AG09319 (cell line): ENCODE measurements around the gene OR51B6.
"Not testable (repeated sequence)": the region's sequence is repeated elsewhere in the genome, so short reads cannot be mapped to it uniquely, and the experiment has no call there.

Experiments
- DNase-seq: peaks from one replicate; pipeline ENCODE4 v3.0.0-alpha.2; 2010; ENCODE audit warnings: low read depth; ENCODE audit errors: extremely low read depth
- CTCF ChIP-seq: IDR thresholded peaks from 2 replicates; pipeline ENCODE4 v1.5.1; 2011; ENCODE audit warnings: low read depth, mild to moderate bottlenecking, inconsistent platforms, low read length, moderate library complexity

The OR51B6 gene

GRCh38 chr11:5317292-5317691, 34.0 kb upstream of the OR51B6 start:
- no peak; the same call in 1 of the 2 replicates for TF ChIP-seq CTCF
- no peak for DNase-seq

GRCh38 chr11:5324197-5324596, 27.1 kb upstream of the OR51B6 start, which contains the start of gene OR51B2:
OR51B2 (minus strand) TSS chr11:5324297; CDS start chr11:5324297, 0 bp downstream.
- DNase-seq: no peak
- no peak for TF ChIP-seq CTCF

- no peak for DNase-seq
- TF ChIP-seq CTCF: no peak
These were observed 16.1 kb upstream of the OR51B6 start for GRCh38 chr11:5335170-5335569.

GRCh38 chr11:5336331-5336730, 15.0 kb upstream of the OR51B6 start:
- TF ChIP-seq CTCF: no peak
- no peak for DNase-seq

- DNase-seq: not testable (repeated sequence)
These were observed 14.1 kb upstream of the OR51B6 start for GRCh38 chr11:5337253-5337652.

GRCh38 chr11:5339771-5340322, 11.5 kb upstream of the OR51B6 start:
- no peak for TF ChIP-seq CTCF
- no peak for DNase-seq

GRCh38 chr11:5343474-5344335, 7.6 kb upstream of the OR51B6 start, which contains the start of gene OR51B5:
OR51B5 (minus strand) TSS chr11:5343524; CDS start chr11:5343524, 0 bp downstream.
- TF ChIP-seq CTCF: no peak
- DNase-seq: no peak
